Hypothalamus (tissue), 51 donors: ENCODE measurements around the gene KHDRBS1.
"Not testable (repeated sequence)": the region's sequence is repeated elsewhere in the genome, so short reads cannot be mapped to it uniquely, and the experiment has no call there.

Experiments
- DNase-seq, 51 donors: peaks; one replicate each; lab custom pipeline; 2025; lab: John Stamatoyannopoulos, UW

Gene KHDRBS1

GRCh38 chr1:32062867-32063230, 49.2 kb downstream of the KHDRBS1 start:
- DNase-seq, result no peak

GRCh38 chr1:32063261-32063681, 49.6 kb downstream of the KHDRBS1 start:
- peak in 3 of 51 donors; percentile 5 to 46 (median 45) for DNase-seq

GRCh38 chr1:32065613-32066488, 52.2 kb downstream of the KHDRBS1 start:
- DNase-seq, result not testable (repeated sequence)

GRCh38 chr1:32066489-32066873, 52.8 kb downstream of the KHDRBS1 start:
- DNase-seq, result peak in 17 of 51 donors; percentile 8 to 58 (median 26)

GRCh38 chr1:32068957-32069588, 55.4 kb downstream of the KHDRBS1 start:
- DNase-seq, result no peak

GRCh38 chr1:32071758-32072621, 58.3 kb downstream of the KHDRBS1 start:
- DNase-seq, result no peak

GRCh38 chr1:32072622-32073298, 59.1 kb downstream of the KHDRBS1 start, which contains the start of gene TMEM39B:
Gene TMEM39B, plus strand, starts transcription at chr1:32072939. Its CDS starts 109 bp downstream, at chr1:32073048.
- DNase-seq, result peak; percentile 79 to 98 (median 94)

GRCh38 chr1:32073299-32074229, 59.9 kb downstream of the KHDRBS1 start:
- peak in 5 of 51 donors; percentile 2 to 87 (median 82) for DNase-seq

GRCh38 chr1:32074841-32075240, 61.2 kb downstream of the KHDRBS1 start:
- DNase-seq, result no peak

GRCh38 chr1:32077451-32077850, 63.8 kb downstream of the KHDRBS1 start:
- DNase-seq, result peak in 1 of 51 donors; percentile 4

- DNase-seq, result no peak
These were observed 68.4 kb downstream of the KHDRBS1 start for GRCh38 chr1:32082022-32082421.

- not testable (repeated sequence) for DNase-seq
These were observed 72.7 kb downstream of the KHDRBS1 start for GRCh38 chr1:32086381-32086780.

- peak in 1 of 51 donors; percentile 5 for DNase-seq
These were observed 77.5 kb downstream of the KHDRBS1 start for GRCh38 chr1:32091176-32091575.

GRCh38 chr1:32091591-32091990, 77.9 kb downstream of the KHDRBS1 start:
- DNase-seq, result no peak
